Tibial artery (tissue), 4 donors: ENCODE results near the gene UCHL1.
"Not testable (repeated sequence)": the region's sequence is repeated elsewhere in the genome, so short reads cannot be mapped to it uniquely, and the experiment has no call there.

ENCODE experiments used
- DNase-seq, 2 donors: peaks; one replicate each; pipeline ENCODE4 v3.0.0-alpha.2; 2019
- H3K27ac ChIP-seq, 2 donors: fragments of 200-600 bp; sonication (generic) in 1 of 2; 1 replicate in 1 of 2; 2 replicates in 1 of 2; pipeline ENCODE4 v1.5.1; 2018 to 2019; ENCODE audit warnings: mild to moderate bottlenecking in 1 of 2
- H3K27me3 ChIP-seq, 2 donors: fragments of 200-600 bp; sonication (generic) in 1 of 2; one replicate each; pipeline versions ENCODE4 v1.5.1 to v1.6.0; 2016 to 2019
- H3K36me3 ChIP-seq, 3 donors: fragments of 200-600 bp; sonication (generic) in 2 of 3; one replicate each; pipeline ENCODE4 v1.5.1; 2016 to 2019; ENCODE audit warnings: mild to moderate bottlenecking in 2 of 3
- H3K4me1 ChIP-seq, 4 donors: fragments of 200-600 bp; sonication (generic) in 2 of 4; 1 replicate in 3 of 4; 2 replicates in 1 of 4; pipeline ENCODE4 v1.5.1; 2016 to 2019
- H3K4me3 ChIP-seq, 2 donors: fragments of 200-600 bp; sonication (generic) in 1 of 2; 1 replicate in 1 of 2; 2 replicates in 1 of 2; pipeline ENCODE4 v1.5.1; 2018 to 2019; ENCODE audit warnings: mild to moderate bottlenecking in 2 of 2
- H3K9me3 ChIP-seq, 3 donors: fragments of 200-600 bp; sonication (generic) in 1 of 3; one replicate each; pipeline ENCODE4 v1.5.1; 2016 to 2019
- CTCF ChIP-seq, 2 experiments: fragments of 200-600 bp in 1 of 2; fragments of 450-650 bp in 1 of 2; IDR thresholded peaks; one replicate each; pipeline ENCODE4 v1.5.1; 2017 to 2019; ENCODE audit warnings: antibody characterized with exemption in 2 of 2, mild to moderate bottlenecking in 1 of 2, moderate library complexity in 1 of 2
- intact Hi-C: fragments of 100-400 bp; cut with DNase I; formaldehyde crosslinking; loops from one replicate; pipeline ENCODE4 v1.15.0; 2023; ENCODE audit warnings: low total_unique reads

UCHL1 gene

GRCh38 chr4:41264212-41264611, 7.5 kb downstream of the UCHL1 start:
- no peaks in the 10 kb centered on the region for H3K9me3 ChIP-seq
- intact Hi-C loops: no loop called here
- no peak overlapping the region for H3K27ac ChIP-seq
- H3K4me1 ChIP-seq: no peaks in the 10 kb centered on the region
- H3K36me3 ChIP-seq: peaks cover 0 to 23% (median 0%) of the 10 kb centered on the region in 3 donors
- no peak overlapping the region for H3K4me3 ChIP-seq
- no peak for DNase-seq
- no peak for TF ChIP-seq CTCF (IDR thresholded peaks at IDR 0.05)
- no peaks in the 10 kb centered on the region for H3K27me3 ChIP-seq

- H3K9me3 ChIP-seq: no peaks in the 10 kb centered on the region
- TF ChIP-seq CTCF (IDR thresholded peaks at IDR 0.05): no peak
- no peak for DNase-seq
- no peaks in the 10 kb centered on the region for H3K27me3 ChIP-seq
- H3K4me1 ChIP-seq: no peaks in the 10 kb centered on the region
- H3K36me3 ChIP-seq: peaks cover 0 to 15% (median 0%) of the 10 kb centered on the region in 3 donors
- no peak overlapping the region for H3K27ac ChIP-seq
- intact Hi-C loops: no loop called here
- H3K4me3 ChIP-seq: no peak overlapping the region
Observed at GRCh38 chr4:41267997-41268396, 11.3 kb downstream of the UCHL1 start.

- Histone ChIP-seq H3K4me3 (no peak overlapping the region), H3K27ac (no peak overlapping the region), H3K27me3 (no peaks in the 10 kb centered on the region), H3K4me1 (no peaks in the 10 kb centered on the region), H3K9me3 (no peaks in the 10 kb centered on the region), H3K36me3 (peaks cover 0 to 9% (median 0%) of the 10 kb centered on the region in 3 donors)
- TF ChIP-seq CTCF (IDR thresholded peaks at IDR 0.05): no peak
- intact Hi-C loops: no loop called here
- DNase-seq: no peak
Observed at GRCh38 chr4:41268721-41269517, 12.2 kb downstream of the UCHL1 start.

- no peaks in the 10 kb centered on the region for H3K4me1 ChIP-seq
- H3K27ac ChIP-seq: no peak overlapping the region
- H3K27me3 ChIP-seq: no peaks in the 10 kb centered on the region
- no peaks in the 10 kb centered on the region for H3K9me3 ChIP-seq
- H3K4me3 ChIP-seq: no peak overlapping the region
- no peak for DNase-seq
- TF ChIP-seq CTCF (IDR thresholded peaks at IDR 0.05): no peak
- peaks cover 0 to 4% (median 0%) of the 10 kb centered on the region in 3 donors for H3K36me3 ChIP-seq
- intact Hi-C loops: no loop called here
Observed at GRCh38 chr4:41269682-41270081, 13.0 kb downstream of the UCHL1 start.

GRCh38 chr4:41275931-41276330, 19.2 kb downstream of the UCHL1 start:
- not testable (repeated sequence) for H3K27ac ChIP-seq, H3K9me3 ChIP-seq, H3K27me3 ChIP-seq, DNase-seq, H3K4me3 ChIP-seq, H3K4me1 ChIP-seq, H3K36me3 ChIP-seq
- intact Hi-C loops: loop anchor here (5.0 kb wide), 1 partner anchor 386 kb away; no protein-coding TSS in a partner anchor

GRCh38 chr4:41280010-41280409, 23.3 kb downstream of the UCHL1 start:
- Histone ChIP-seq H3K9me3 (no peaks in the 10 kb centered on the region), H3K36me3 (no peaks in the 10 kb centered on the region), H3K27me3 (no peaks in the 10 kb centered on the region), H3K4me3 (no peak overlapping the region), H3K4me1 (no peaks in the 10 kb centered on the region), H3K27ac (no peak overlapping the region)
- intact Hi-C loops: loop anchor here (10.0 kb wide), 1 partner anchor 605 kb away; no protein-coding TSS in a partner anchor
- no peak for TF ChIP-seq CTCF (IDR thresholded peaks at IDR 0.05)
- DNase-seq: no peak
